IMR-90 (cell line): Measurements from ENCODE around the gene ANTXR1. TPM values are rescaled to one million over a fixed set of nuclear protein-coding genes. Genes with fewer than 3 reads are reported as not detected.

Experiments used
- ATAC-seq: fragments of 200-7000 bp; cut with Tn5 transposase; 2 replicates; pipeline ENCODE4 v1.9.1; 2020; ENCODE audit warnings: low read depth, mild to moderate bottlenecking, moderate library complexity
- BruUV-seq: library from RNA; stranded (reverse); fragments of 400-500 nt; replicated peaks from 2 replicates; lab custom pipeline; 2021; lab: Mats Ljungman, UMichigan
- CTCF ChIA-PET: fragments of 300-600 bp; formaldehyde crosslinking; extraction: SDS; loops from one replicate; lab custom pipeline; 2021; ENCODE audit warnings: antibody characterized with exemption; lab: Yijun Ruan, JAX
- POLR2A ChIA-PET: fragments of 300-600 bp; sonication (Branson Sonifier 250); formaldehyde crosslinking; loops from one replicate; lab custom pipeline; 2022; ENCODE audit warnings: antibody characterized with exemption; ENCODE audit not compliant: unreplicated experiment; lab: Charles Lee
- DNase-seq: peaks from one replicate; pipeline ENCODE4 v3.0.0; 2013
- H2AFZ ChIP-seq: replicated peaks from 2 replicates; pipeline ENCODE3; 2013; ENCODE audit warnings: low read length, mild to moderate bottlenecking; ENCODE audit not compliant: poor library complexity
- H2AK5ac ChIP-seq: 2 replicates; pipeline ENCODE4 v1.6.1; 2013; ENCODE audit warnings: low read depth, low read length, inconsistent platforms
- H2AK9ac ChIP-seq: replicated peaks from 2 replicates; pipeline ENCODE3; 2013; ENCODE audit warnings: mild to moderate bottlenecking, low read depth, low read length, moderate library complexity; ENCODE audit not compliant: poor library complexity
- H2BK120ac ChIP-seq: 2 replicates; pipeline ENCODE4 v1.6.1; 2013; ENCODE audit warnings: low read depth, low read length, inconsistent platforms
- H2BK15ac ChIP-seq: 3 replicates; pipeline ENCODE4 v1.6.1; 2013; ENCODE audit warnings: low read depth, low read length, inconsistent platforms
- H2BK20ac ChIP-seq: 2 replicates; pipeline ENCODE4 v1.6.1; 2013; ENCODE audit warnings: low read depth, mild to moderate bottlenecking, inconsistent platforms, low read length, moderate library complexity
- H2BK5ac ChIP-seq: 2 replicates; pipeline ENCODE4 v1.6.1; 2013; ENCODE audit warnings: mild to moderate bottlenecking, low read depth, low read length, inconsistent platforms; ENCODE audit not compliant: poor library complexity, severe bottlenecking
- H3K14ac ChIP-seq: replicated peaks from 2 replicates; pipeline ENCODE4 v1.6.1; 2013; ENCODE audit warnings: low read depth, low read length, inconsistent platforms
- H3K18ac ChIP-seq: 2 replicates; pipeline ENCODE4 v1.6.1; 2013; ENCODE audit warnings: low read depth, low read length, control low read depth
- H3K23ac ChIP-seq: 2 replicates; pipeline ENCODE4 v1.6.1; 2013; ENCODE audit warnings: low read depth, low read length, inconsistent platforms
- H3K27ac ChIP-seq: 2 replicates; pipeline ENCODE4 v1.5.1; 2013; ENCODE audit warnings: mild to moderate bottlenecking, control low read depth, low read length; ENCODE audit not compliant: insufficient read depth
- H3K27me3 ChIP-seq: 2 replicates; pipeline ENCODE4 v1.6.1; 2013; ENCODE audit warnings: low read length; ENCODE audit not compliant: control insufficient read depth, insufficient read depth
- H3K36me3 ChIP-seq: 2 replicates; pipeline ENCODE4 v1.6.1; 2013; ENCODE audit warnings: low read length, mixed read lengths; ENCODE audit not compliant: control insufficient read depth, insufficient read depth
- H3K4ac ChIP-seq: 2 replicates; pipeline ENCODE4 v1.6.1; 2013; ENCODE audit warnings: low read depth, low read length, inconsistent platforms
- H3K4me1 ChIP-seq: 2 replicates; pipeline ENCODE4 v1.6.1; 2013; ENCODE audit warnings: low read length, mixed read lengths; ENCODE audit not compliant: control insufficient read depth, insufficient read depth
- H3K4me2 ChIP-seq: 2 replicates; pipeline ENCODE4 v1.6.1; 2013; ENCODE audit warnings: low read depth, mild to moderate bottlenecking, control low read depth, low read length, moderate library complexity
- H3K4me3 ChIP-seq: 2 replicates; pipeline ENCODE4 v1.5.1; 2013; ENCODE audit warnings: low read depth, mild to moderate bottlenecking, control low read depth, low read length, moderate library complexity; ENCODE audit not compliant: insufficient read depth
- H3K56ac ChIP-seq: 2 replicates; pipeline ENCODE4 v1.6.1; 2013; ENCODE audit warnings: low read length, inconsistent platforms; ENCODE audit not compliant: insufficient read depth; ENCODE audit errors: extremely low read depth
- H3K79me1 ChIP-seq, 2 experiments: 2 replicates each; pipeline ENCODE4 v1.6.1; 2013; ENCODE audit warnings: low read length in 2 of 2, inconsistent platforms in 1 of 2, low read depth in 1 of 2
- H3K9ac ChIP-seq: 2 replicates; pipeline ENCODE4 v1.6.1; 2013; ENCODE audit warnings: low read depth, low read length, control low read depth
- H3K9me1 ChIP-seq: 2 replicates; pipeline ENCODE4 v1.6.1; 2013; ENCODE audit warnings: low read length, inconsistent platforms; ENCODE audit not compliant: insufficient read depth
- H3K9me3 ChIP-seq: 2 replicates; pipeline ENCODE4 v1.6.1; 2013; ENCODE audit warnings: low read length; ENCODE audit not compliant: control insufficient read depth, insufficient read depth
- H4K20me1 ChIP-seq: 2 replicates; pipeline ENCODE4 v1.6.1; 2013; ENCODE audit warnings: low read length, inconsistent platforms; ENCODE audit not compliant: insufficient read depth
- H4K5ac ChIP-seq: 2 replicates; pipeline ENCODE4 v1.6.1; 2013; ENCODE audit warnings: mild to moderate bottlenecking, low read depth, low read length, control low read depth
- H4K8ac ChIP-seq, 2 experiments: 2 replicates each; pipeline ENCODE4 v1.6.1; 2013; ENCODE audit warnings: low read depth in 2 of 2, low read length in 2 of 2, control low read depth in 1 of 2, inconsistent platforms in 1 of 2
- H4K91ac ChIP-seq: 2 replicates; pipeline ENCODE4 v1.6.1; 2013; ENCODE audit warnings: low read depth, low read length, inconsistent platforms; ENCODE audit not compliant: insufficient read depth
- BHLHE40 ChIP-seq: fragments of 150-350 bp; IDR thresholded peaks from 2 replicates; pipeline ENCODE4 v1.6.1; 2016; ENCODE audit warnings: mild to moderate bottlenecking, low read depth, low read length
- CEBPB ChIP-seq: IDR thresholded peaks from 2 replicates; pipeline ENCODE4 v1.6.1; 2012; ENCODE audit warnings: low read depth, low read length, improper control_type of control experiment
- CTCF ChIP-seq: conservative IDR thresholded peaks from 2 replicates; pipeline ENCODE4 v1.5.1; 2012; ENCODE audit warnings: mild to moderate bottlenecking, low read depth, low read length, improper control_type of control experiment
- ELK1 ChIP-seq: fragments of 150-350 bp; IDR thresholded peaks from 2 replicates; pipeline ENCODE4 v1.6.1; 2016; ENCODE audit warnings: low read depth, mild to moderate bottlenecking, low read length, moderate library complexity, borderline replicate concordance
- FOS ChIP-seq: fragments of 150-350 bp; IDR thresholded peaks from 2 replicates; pipeline ENCODE4 v1.6.1; 2016; ENCODE audit warnings: low read depth, low read length
- MAFK ChIP-seq: IDR thresholded peaks from 2 replicates; pipeline ENCODE4 v1.6.1; 2012; ENCODE audit warnings: low read depth, low read length, improper control_type of control experiment
- MAZ ChIP-seq: IDR thresholded peaks from 2 replicates; pipeline ENCODE4 v1.6.1; 2012; ENCODE audit warnings: low read depth, mild to moderate bottlenecking, low read length, improper control_type of control experiment, moderate library complexity, borderline replicate concordance
- MXI1 ChIP-seq: IDR thresholded peaks from 2 replicates; pipeline ENCODE4 v1.6.1; 2012; ENCODE audit warnings: low read depth, mild to moderate bottlenecking, low read length, moderate library complexity, borderline replicate concordance
- POLR2A ChIP-seq: IDR thresholded peaks from 2 replicates; pipeline ENCODE4 v1.6.1; 2012; ENCODE audit warnings: mild to moderate bottlenecking, low read depth, low read length
- RCOR1 ChIP-seq: IDR thresholded peaks from 2 replicates; pipeline ENCODE4 v1.6.1; 2012; ENCODE audit warnings: mild to moderate bottlenecking, low read length, improper control_type of control experiment; ENCODE audit not compliant: insufficient replicate concordance
- RFX5 ChIP-seq: IDR thresholded peaks from 2 replicates; pipeline ENCODE4 v1.8.0; 2012; ENCODE audit warnings: low read depth, mild to moderate bottlenecking, low read length, moderate library complexity
- USF2 ChIP-seq: fragments of 150-350 bp; IDR thresholded peaks from 2 replicates; pipeline ENCODE4 v1.6.1; 2017; ENCODE audit warnings: mild to moderate bottlenecking, antibody characterized with exemption, low read length, low read depth
- WGBS, 2 experiments: methylation state at CpG; one replicate each; pipeline versions ENCODE4 v1.1.5 to v1.1.7; 2013; ENCODE audit warnings: missing lambda C conversion rate in 2 of 2; ENCODE audit not compliant: insufficient read length in 1 of 2; ENCODE audit errors: extremely low coverage in 2 of 2; 5-methylcytosine and 5-hydroxymethylcytosine counted together
- dilution Hi-C: fragments of 300-500 bp; cut with HindIII; formaldehyde crosslinking; loops from one replicate; pipeline ENCODE4 v1.14.3; 2018; ENCODE audit warnings: low sequenced_read_pairs; ENCODE audit not compliant: unreplicated experiment
- in situ Hi-C: fragments of 300-500 bp; cut with MboI; formaldehyde crosslinking; loops from 3 replicates; pipeline ENCODE4 v1.14.3; 2019; ENCODE audit warnings: low sequenced_read_pairs, inconsistent platforms, mixed read lengths
- intact Hi-C: fragments of 100-400 bp; cut with micrococcal nuclease; formaldehyde crosslinking; loops from 2 replicates; pipeline ENCODE4 v1.10.0; 2022
- polyA plus RNA-seq, 3 experiments: library from polyadenylated mRNA; depleted of rRNA; stranded (reverse); fragments of >200 nt; gene quantifications; 2 replicates each; pipeline ENCODE4 v1.2.3, GENCODE V29; 2012; ENCODE audit warnings: low replicate concordance in 1 of 3
- total RNA-seq: library from RNA; depleted of rRNA; stranded (reverse); fragments of >200 nt; gene quantifications from 2 replicates; pipeline ENCODE4 v1.2.3, GENCODE V29; 2012

Gene ANTXR1
- total and polyA plus RNA-seq, 2 of the 4 experiments (the other 2 are of a cell fraction), result 27.2 to 36.9 TPM

GRCh38 chr2:69067026-69067630 is 54.1 kb downstream of the ANTXR1 start:
- Histone ChIP-seq H2BK15ac (no peak overlapping the region), H3K4me2 (no peak overlapping the region), H3K14ac (no peak overlapping the region), H4K8ac (no peak overlapping the region), H3K23ac (no peak overlapping the region), H3K36me3 (peaks cover 21% of the 10 kb centered on the region), H2AFZ (no peak overlapping the region), H3K9ac (no peak overlapping the region), H2BK120ac (no peak overlapping the region), H3K56ac (no peak overlapping the region), H3K27ac (no peak overlapping the region), H4K5ac (no peak overlapping the region), H3K79me1 (peaks cover 16 to 59% of the 10 kb centered on the region in 2 experiments; a peak in 3 of 4 replicates), H2BK20ac (no peak overlapping the region), H2AK9ac (no peak overlapping the region), H3K4me1 (peaks cover 3% of the 10 kb centered on the region), H3K9me1 (peaks cover 8% of the 10 kb centered on the region), H2BK5ac (no peak overlapping the region), H3K4ac (no peak overlapping the region), H3K18ac (no peak overlapping the region), H4K91ac (no peak overlapping the region), H3K27me3 (no peaks in the 10 kb centered on the region), H4K20me1 (peaks cover 14% of the 10 kb centered on the region; the same call in 1 of the 2 replicates), H2AK5ac (no peak overlapping the region), H3K4me3 (no peak overlapping the region), H3K9me3 (peaks cover 2% of the 10 kb centered on the region; the same call in 1 of the 2 replicates)
- dilution Hi-C loops, result no loop called here
- POLR2A ChIA-PET, result no interaction called here
- no TSS peak for BruUV-seq
- intact Hi-C loops, result no loop called here
- TF ChIP-seq MAZ (no peak), RFX5 (no peak), ELK1 (no peak), BHLHE40 (no peak), CEBPB (no peak), MXI1 (no peak), POLR2A (no peak), CTCF (no peak), MAFK (no peak), USF2 (no peak), RCOR1 (no peak), FOS (no peak)
- in situ Hi-C loops, result no loop called here
- CTCF ChIA-PET, result no interaction called here
- 100% methylated on average over 1 of the region's 2 CpGs; no CpG with 5 or more reads in 1 of the 2 experiments for WGBS, 2 experiments
- no peak for DNase-seq
- no peak for ATAC-seq
